Measurements from ENCODE around the gene AP3D1.
"Not testable (repeated sequence)": the region's sequence is repeated elsewhere in the genome, so short reads cannot be mapped to it uniquely, and the experiment has no call there.

Gene AP3D1

DNA sequence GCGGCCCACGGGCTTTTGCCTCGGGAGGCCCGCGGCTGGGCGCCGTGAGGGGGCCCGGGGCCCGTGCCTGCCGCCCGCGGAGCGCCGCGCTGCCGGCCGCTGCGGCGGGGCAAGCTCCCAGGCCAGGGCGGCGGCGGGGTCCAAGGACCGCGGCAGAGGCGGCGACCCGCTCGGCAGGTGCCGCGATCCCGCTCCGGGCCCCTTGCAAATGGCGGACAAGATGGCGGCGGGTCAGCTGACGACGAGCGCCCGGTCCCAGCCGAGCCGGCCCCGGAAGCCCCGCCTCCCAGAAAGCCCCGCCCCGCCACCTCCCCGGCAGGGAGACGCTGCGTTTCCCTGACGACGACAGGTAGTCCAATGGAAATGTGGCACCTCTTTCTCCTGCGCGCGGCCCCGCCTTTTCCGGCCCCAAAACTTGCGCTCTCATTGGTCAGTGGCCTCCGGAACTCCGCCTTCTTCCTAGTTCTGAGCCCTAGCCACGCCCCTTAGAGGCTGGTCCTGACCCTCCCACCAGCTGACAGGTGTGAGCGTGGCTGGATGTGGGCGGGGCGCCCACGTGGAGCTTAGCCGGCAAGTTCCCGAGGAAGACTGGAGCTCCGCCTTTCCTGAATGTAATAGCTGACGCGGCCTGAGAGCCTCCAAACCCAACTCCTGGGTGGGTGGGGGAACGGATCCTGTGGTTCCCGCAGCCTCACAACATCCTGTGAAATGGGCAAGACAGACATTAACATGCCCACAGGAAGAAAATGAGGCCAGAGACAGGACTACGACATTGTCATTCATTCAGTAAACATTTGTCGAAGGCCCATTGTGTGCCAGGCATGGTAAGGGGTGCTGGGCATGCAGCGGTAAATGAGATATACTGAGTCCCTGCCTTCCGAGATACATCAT lies at the start of gene AP3D1:
Gene AP3D1, minus strand, starts transcription at position 228 of the 891 bp plus-strand sequence. CDS start 232 bp downstream, outside the sequence.
- DNase-seq (ENCODE audit: extremely low read depth in 1 of 2, low read depth in 1 of 2): peak; percentile 100

- DNase-seq (ENCODE audit: extremely low read depth in 1 of 2, low read depth in 1 of 2): not testable (repeated sequence)
These were observed 49.4 kb upstream of the AP3D1 start for GRCh38 chr19:2200624-2201294.

DNA sequence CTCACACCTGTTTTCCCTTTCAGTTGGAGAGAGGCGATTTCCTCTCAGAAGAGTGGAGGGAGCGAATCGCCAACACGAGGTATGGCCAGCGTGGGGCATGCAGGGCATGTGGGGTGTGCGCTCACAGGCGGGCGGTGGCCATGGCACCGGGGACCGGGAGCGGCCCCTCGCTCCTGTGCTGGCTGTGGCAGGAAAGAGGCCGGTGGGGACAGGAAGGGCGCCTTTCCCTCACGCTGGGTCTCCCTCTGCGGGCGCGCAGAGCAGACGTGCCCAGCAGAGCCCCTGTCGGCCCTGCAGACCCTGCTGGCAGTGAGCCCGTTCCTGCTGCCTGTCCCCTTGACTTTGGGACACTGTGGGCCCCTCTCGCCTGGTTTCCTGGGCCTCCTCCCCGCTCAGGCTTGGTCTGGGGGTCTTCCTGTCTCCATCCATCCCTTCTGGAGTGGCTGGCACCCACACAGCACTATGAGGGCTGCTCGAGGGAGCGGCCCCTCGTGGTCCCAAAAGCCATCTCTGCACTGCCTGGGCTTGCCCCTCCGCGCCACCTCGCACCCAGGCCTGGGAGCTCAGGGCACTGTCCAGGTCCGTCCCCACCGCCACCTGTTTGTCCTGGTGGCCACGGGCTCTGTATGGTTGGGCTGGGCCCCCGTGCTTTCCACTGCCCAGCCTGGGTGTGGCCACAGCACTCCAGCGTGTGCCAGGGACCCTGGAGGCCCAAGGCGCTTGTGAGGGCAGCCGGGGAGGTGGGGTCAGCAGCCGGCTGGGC lies 48.7 kb upstream of the AP3D1 start:
- DNase-seq (ENCODE audit: extremely low read depth in 1 of 2, low read depth in 1 of 2): no peak

GRCh38 chr19:2199215-2199614 lies 47.8 kb upstream of the AP3D1 start:
- DNase-seq (ENCODE audit: extremely low read depth in 1 of 2, low read depth in 1 of 2): no peak

DNA sequence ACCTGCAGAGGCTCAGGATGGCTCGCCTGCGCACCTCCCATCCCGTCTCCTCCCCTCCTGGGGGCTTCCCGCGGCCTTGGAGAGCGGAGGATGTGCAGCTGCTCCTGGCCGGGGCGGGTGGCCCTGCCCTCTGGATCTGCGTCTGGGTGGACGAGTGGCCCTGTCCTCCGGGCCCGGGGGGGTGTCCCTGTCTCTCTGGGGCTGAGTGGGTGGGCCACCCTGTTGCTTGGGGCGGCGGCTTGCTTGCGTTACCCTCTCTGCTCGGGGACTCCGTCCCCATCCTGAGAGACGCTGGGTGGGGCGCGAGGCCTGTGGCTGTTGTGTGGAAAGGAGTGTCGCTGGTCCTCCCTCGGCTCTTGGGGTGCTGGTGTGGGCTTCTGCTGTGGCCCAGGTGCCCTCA lies 47.0 kb upstream of the AP3D1 start:
- DNase-seq (ENCODE audit: extremely low read depth in 1 of 2, low read depth in 1 of 2): no peak

GRCh38 chr19:2197270-2197669 lies 45.9 kb upstream of the AP3D1 start:
- no peak for DNase-seq (ENCODE audit: extremely low read depth in 1 of 2, low read depth in 1 of 2)

- no peak for DNase-seq (ENCODE audit: extremely low read depth in 1 of 2, low read depth in 1 of 2)
These were observed 44.5 kb upstream of the AP3D1 start for GRCh38 chr19:2195914-2196313.

DNA sequence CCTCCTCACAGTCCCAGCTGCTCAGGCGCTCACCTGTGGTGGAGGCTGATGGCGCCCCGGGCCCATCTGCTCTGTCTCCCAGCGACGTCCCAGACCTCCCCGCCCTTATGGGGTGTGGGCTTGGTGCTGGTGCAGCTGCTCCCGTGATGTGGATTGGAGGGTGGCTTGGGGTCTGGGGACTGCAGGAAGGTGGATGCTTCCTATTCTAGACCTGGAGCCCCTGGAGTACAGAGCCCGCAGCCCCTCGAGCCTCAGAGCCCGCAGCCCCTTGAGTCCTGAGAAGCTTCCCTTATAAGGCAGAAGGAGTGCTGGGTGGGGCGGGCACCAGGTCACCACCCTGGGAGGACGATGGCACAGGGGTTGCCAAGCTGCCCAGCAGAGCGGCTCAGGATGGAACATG lies 44.0 kb upstream of the AP3D1 start:
- no peak for DNase-seq (ENCODE audit: extremely low read depth in 1 of 2, low read depth in 1 of 2)

DNA sequence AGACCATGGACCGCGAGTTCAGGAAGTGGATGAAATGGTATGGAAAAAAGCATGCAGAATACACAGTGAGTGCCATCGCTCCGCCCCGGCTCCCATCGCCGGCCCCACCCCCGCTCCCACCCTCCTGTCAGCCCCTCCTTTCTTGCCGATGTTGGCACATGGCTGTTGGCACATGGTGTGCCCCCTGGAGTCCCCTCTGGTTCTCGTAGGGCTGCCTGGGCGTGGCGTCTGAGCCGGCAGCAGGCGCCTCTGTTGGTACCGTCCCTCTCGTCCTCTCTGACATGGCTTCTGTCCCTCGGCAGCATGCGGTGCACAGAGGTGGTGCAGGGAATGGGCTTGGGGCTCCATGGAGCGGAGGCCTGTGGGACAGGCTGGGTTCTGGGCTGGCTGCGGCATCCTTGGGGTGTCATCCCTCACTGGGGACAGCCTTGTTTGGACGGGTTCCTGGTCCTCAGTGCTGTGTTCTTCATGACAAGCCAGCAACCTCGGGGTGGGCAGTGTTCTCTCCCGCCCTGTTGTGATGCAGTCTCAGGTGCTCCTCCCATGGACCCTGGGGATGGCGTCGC lies 43.2 kb upstream of the AP3D1 start:
- DNase-seq (ENCODE audit: extremely low read depth in 1 of 2, low read depth in 1 of 2): no peak

DNA sequence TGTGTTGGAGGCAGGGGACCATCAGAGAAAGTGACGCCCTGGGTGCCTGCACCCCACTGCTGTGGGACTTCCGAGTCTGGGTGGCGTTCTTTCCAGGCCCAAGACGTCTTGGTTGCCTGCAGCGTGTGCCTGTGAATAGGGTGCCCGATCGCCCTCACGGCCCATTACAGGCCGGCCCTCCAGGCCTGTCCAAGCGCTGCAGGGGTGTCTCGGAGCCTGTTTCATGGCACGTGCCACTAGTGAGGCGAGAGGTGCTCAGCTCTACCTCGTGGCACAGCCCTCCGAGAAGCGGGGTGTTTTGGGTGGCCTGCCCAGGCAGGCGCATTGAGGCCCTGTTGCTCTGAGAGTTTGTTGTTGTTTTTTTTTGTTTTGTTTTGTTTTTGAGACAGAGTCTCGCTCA lies 42.4 kb upstream of the AP3D1 start:
- DNase-seq (ENCODE audit: extremely low read depth in 1 of 2, low read depth in 1 of 2): no peak

DNA sequence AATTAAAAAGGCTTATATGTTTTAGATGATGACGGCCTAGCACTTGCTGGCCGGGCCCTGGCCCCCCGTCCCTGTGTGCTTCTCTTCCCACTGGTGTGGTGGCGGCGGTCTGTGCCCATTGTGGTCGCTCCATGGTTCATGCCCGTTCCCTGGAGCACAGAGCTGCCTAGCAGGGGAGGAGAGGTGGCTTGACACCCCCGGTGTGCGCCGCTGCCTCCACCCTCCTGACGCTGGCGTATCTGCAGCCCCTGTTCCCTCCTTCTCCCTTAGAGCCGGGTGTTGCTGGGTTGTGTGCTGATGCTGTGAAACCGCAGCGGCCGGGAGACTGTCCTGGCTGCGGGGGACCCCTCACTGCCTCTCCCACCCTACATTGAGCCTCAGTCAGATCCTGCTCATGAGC lies 41.5 kb upstream of the AP3D1 start:
- DNase-seq (ENCODE audit: extremely low read depth in 1 of 2, low read depth in 1 of 2): no peak

GRCh38 chr19:2191456-2192310 lies 40.3 kb upstream of the AP3D1 start:
- DNase-seq (ENCODE audit: extremely low read depth in 1 of 2, low read depth in 1 of 2): no peak

GRCh38 chr19:2190848-2191455 lies 39.6 kb upstream of the AP3D1 start:
- DNase-seq (ENCODE audit: extremely low read depth in 1 of 2, low read depth in 1 of 2): no peak

DNA sequence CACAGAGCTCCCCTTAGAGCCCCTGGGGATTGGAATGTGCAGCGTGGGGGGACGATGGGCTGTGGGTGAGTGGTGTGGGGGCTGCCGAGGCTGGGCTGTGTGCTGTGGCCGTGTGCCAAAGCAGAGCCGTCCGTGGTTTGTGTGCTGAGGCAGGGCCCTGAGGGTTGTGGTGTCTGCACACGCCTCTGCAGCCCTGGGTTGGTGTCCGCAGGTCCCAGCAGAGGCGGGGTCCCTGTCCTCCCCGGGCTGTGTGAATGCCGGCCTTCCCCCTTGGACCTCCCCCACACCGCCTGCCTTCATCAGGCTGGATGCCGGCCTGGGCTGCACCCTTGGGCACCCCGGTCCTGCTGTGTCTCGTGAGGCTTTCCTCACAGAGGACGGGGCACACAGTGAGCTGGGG lies 38.5 kb upstream of the AP3D1 start:
- DNase-seq (ENCODE audit: extremely low read depth in 1 of 2, low read depth in 1 of 2): no peak

DNA sequence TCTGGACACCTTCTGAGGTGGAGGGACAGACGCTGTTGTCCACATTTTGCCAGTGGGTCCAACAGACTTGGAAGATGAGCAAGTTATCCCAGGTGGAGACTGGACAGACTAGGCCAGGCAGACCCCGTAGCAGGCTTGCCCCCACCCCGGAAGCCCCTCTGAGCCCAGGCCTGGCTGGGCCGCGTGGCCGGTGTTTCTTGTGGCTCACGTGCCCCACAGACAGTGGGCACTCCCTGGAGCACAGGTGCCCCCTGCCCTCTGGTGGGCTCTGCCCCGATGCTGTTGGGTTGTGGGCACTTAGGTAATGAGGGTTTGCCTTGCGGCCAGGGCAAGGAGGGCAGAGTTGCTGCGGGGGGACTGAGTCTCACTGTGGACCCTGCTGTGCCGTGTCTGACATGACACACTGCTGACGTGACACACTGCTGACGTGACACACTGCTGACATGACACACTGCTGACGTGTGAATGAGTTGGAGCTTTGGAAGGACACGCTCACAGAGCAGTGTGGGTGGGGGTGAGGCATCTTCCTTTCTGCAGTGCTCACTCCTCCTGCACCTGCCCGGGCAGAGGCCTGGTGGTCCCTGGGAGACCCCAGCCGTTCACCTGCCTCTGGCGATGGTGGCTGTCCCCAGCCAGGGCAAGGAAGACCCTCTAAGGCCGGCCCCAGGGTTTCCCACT lies 37.5 kb upstream of the AP3D1 start:
- peak in 1 of 2 donors; percentile 35 for DNase-seq (ENCODE audit: extremely low read depth in 1 of 2, low read depth in 1 of 2)

DNA sequence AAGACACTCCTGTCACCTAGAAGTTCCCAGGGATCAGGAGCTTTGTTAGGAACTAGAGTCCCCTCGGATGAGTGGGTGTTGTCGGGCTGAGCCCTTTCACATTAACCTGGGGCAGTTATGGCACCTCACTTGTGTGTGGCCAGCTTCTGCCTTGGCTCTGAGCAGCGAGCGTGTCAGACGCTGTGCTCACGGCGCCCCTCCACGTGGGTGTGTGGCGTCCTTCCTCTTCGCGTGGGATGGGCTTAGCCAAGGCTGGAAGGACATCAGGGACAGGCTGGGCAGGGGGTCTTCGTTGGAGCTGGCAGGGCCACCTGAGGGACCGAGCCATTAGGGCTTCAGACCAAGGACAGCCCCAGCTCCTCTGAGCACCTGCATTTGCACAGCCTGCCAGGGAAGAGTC lies 35.8 kb upstream of the AP3D1 start:
- DNase-seq (ENCODE audit: extremely low read depth in 1 of 2, low read depth in 1 of 2): no peak

DNA sequence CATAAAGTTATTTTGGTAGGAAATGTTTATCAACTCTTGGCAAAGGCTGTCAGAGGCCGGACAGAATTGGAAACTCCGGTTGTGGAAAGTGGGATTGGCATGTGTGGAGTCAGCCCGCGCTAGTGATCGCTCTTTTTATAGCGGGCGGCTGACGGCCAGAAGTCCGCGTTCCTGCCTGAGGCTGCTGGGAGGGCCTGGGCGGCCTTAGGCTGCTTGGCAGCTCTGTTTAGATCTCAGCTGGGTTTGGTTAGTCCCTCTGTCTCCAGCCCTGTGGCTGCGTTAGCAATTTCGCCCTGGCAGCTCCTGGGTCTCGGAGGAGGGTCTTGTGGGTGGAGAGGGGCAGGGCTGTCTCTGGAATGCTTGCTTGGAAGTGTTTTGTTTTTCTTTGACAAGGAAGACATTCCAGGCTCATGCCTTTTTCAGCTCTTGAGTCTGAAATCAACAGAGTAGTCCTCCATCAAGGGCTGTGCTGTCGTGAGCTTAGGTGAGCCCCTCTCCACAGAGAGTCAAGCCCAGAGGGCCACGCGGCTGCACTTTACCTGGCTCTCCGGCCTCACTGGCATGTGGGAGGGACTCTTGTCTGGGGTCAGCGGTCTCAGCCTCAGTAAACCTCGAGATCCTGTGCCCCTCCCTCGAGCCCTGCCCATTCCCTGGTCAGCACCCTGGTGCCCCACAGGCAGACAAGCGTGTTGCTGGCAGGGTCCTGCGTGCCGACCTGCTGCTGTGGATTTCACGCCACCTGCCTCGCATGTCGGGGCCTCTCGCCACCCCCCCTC lies 34.9 kb upstream of the AP3D1 start:
- no peak for DNase-seq (ENCODE audit: extremely low read depth in 1 of 2, low read depth in 1 of 2)

DNA sequence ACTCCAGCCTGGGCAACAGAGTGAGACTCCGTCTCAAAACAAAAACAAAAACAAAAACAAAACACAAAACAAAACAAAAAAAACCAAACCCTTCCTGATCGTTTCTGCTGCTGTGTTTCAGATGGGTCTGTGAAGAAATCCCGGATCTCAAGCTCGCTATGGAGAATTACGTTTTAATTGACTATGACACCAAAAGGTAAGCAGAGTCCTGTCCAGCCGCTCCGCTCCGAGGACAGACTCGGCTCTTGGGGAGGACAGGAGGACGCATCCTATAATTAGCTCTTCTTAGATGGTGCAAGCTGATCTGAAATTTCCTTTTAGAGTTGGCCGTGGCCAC lies 34.3 kb upstream of the AP3D1 start:
- DNase-seq (ENCODE audit: extremely low read depth in 1 of 2, low read depth in 1 of 2): no peak

Data from stimulated activated CD8-positive, alpha-beta memory T cell treated with anti-CD3 and anti-CD28 coated beads, Interleukin-7, amount 100 ng/mL, for 48 hours (primary cell).